NCI-H510A treated with DMSO at 0.1 percent for 48 hours (cell line): Measurements from ENCODE around the gene POLR2J2.
A peak's percentile ranks its signal among the peaks of the same experiment; 100 is the strongest.
"Not testable (repeated sequence)": the region's sequence is repeated elsewhere in the genome, so short reads cannot be mapped to it uniquely, and the experiment has no call there.

Source experiments
- DNase-seq: peaks from one replicate; lab custom pipeline; 2025; lab: John Stamatoyannopoulos, UW

POLR2J2 gene

GRCh38 chr7:102671166-102671955, at the start of gene POLR2J2:
Gene POLR2J2, minus strand, starts transcription at chr7:102671663. Its CDS starts 62 bp downstream, at chr7:102671601.
- DNase-seq: not testable (repeated sequence)

DNA sequence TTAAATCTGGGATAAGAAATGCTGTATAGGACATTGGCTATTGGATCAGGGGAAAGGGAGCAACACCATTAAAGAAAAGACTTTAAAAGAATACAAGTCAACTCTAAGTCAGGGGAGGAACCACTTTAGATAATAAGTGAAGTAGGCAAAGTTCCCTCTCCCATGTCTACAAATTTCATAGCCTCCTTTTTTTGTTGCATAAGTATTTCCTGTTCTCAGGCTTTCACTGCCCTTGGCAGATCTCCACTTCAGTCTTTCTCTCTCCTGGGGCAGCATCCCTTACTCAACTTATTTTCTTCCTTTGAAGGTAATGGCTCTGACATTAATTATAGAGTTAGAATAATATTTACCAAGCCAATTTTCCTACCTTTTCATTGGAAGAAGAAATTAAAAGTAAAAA, 47.0 kb upstream of the POLR2J2 start:
- DNase-seq: not testable (repeated sequence)

DNA sequence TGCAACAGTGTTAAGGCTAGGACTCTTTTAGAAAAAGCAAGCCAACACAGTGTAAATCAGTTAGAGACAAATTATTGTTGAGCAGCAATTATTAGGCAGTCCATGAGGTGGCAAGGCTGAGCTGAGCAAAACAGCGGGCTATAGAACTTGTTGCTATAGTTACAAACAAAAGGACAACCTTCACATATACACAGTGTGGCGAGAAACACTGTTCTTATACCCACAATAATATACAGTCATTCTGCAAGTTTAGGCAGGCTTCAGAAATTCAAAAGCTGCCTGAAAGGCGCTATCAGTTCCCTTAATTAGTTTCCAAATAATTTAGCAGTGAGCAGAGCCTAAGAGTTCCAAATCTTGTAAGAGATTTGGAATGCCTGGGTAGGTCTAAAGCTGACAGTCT, 44.3 kb upstream of the POLR2J2 start:
- DNase-seq: not testable (repeated sequence)

DNA sequence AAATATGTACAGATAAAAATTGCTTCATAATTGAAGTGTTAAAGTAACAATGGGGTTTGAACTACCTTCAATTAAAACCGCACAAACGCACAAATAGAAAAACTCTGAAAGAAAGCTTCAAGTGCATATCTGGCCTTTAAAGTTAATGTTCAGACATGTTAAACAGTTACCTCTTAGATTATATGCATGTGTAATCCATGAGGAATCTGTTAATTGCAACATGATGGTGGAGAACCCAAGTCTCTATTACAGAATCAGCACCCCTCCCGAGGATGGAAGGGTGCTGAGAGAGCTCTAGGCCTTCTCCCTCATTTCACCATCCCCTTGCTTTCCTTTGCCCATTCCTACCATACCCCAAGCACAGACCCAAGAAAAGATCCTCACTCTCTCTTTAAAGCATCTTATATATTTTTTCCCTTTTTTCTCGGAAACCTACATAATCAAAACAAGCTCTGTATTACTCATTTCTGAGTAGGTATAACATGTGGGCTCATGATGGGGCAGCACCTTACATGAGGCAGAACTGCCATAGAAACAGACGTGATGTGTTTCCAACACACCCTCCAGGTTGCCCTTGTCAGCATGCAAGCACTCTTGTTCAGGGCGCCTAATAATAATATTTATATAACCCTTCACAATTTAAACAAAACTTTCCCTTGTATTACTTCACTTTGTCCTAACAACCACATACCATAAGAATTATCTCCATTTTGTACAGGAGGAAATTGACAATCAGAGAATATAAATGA, 43.5 kb upstream of the POLR2J2 start:
- DNase-seq: not testable (repeated sequence)

- DNase-seq: not testable (repeated sequence)
Observed at GRCh38 chr7:102713691-102714080, 42.2 kb upstream of the POLR2J2 start.

- not testable (repeated sequence) for DNase-seq
Observed at GRCh38 chr7:102713011-102713690, 41.7 kb upstream of the POLR2J2 start.

DNA sequence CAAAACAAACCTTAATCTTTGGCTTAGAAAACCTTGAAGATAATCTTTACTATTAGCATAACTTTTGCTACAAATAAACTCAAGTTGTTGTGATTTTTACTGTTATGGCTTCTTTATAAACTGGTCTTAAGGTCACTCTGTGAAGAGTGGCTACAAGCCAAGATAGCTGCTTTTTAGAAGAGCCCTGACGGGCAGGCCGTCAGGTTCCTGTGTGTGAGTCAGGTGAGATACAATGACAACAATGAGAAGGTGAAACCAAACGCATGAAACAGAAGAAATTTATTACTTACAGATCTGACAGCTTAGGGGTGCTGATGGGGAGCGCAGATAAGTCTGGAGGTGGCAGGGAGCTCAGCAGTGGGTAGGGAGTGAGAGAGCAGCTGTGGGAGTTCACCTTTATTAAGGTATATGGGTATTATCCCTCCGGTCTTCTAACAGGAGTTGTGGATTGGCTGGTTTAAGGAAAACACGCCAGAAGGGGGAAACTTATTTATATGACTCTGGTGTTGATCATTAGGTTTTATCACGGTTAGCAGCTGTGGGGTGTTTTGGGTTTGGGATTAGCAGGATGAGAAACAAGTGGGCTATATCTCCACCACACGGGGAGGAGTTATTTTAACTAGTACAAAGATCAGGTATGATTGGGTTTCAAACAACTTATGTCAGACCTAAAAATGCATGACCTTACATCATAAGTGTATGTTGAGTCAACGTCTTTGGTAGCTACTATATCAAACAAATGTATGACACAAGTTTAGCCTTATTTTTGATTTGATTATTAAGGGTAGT, 27.7 kb upstream of the POLR2J2 start:
- DNase-seq: not testable (repeated sequence)

DNA sequence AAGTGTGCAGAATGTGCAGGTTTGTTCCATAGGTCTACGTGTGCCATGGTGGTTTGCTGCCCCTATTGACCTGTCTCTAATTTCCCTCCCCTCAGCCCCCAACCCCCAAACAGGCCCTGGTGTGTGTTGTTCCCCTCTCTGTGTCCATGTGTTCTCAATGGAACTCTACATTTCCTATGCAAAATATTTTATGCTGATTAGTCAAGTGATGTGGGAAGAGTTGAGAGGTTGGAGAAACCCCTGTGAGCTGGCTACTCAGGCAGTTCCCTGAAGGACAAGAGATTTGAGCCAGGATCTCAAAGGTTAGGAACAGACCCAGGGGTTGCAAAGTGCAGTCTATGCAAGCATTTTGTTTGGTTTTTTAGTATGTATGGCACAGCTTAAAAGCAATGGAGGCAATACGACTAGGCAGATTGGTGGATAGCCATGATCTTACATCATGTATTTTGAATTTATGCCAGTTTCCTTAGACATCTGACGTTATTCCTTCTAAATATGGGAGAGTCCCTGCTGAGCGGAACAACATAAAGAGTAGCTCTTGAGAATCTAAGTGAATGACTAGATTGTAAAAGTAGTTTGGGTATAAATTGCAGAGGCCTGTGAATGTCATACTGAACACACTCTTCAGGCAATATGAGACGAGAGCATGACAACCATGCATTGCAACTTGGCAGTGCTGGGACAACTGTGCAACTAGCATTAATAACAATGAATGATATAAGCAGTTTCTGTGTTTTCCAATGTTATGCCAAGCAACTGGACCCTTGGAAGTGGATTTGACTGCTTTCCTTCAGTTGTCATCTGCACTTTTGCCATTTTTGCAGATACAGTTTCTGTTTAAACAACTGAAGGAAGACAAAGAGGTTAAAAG, 26.4 kb upstream of the POLR2J2 start:
- DNase-seq: peak; percentile 1

DNA sequence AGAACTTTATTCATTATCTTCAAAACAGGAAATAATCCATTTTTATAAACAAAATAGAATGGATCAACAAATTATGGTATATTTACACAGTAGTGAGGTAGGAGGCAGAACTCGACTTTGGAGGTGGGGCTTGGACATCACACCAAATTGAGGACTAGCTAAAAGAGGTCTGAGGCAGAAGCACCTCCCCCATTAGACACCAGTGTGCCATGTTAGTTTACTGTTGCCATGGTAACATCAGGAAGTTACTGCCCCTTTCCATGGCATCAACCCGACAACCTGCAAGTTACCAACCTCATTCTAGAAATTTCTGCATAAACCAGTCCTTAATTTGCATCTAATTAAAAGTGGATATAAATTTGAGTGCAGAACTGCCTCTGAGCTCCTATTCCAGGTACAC, 24.5 kb upstream of the POLR2J2 start:
- DNase-seq: not testable (repeated sequence)

GRCh38 chr7:102695033-102695552, 23.6 kb upstream of the POLR2J2 start:
- not testable (repeated sequence) for DNase-seq

DNA sequence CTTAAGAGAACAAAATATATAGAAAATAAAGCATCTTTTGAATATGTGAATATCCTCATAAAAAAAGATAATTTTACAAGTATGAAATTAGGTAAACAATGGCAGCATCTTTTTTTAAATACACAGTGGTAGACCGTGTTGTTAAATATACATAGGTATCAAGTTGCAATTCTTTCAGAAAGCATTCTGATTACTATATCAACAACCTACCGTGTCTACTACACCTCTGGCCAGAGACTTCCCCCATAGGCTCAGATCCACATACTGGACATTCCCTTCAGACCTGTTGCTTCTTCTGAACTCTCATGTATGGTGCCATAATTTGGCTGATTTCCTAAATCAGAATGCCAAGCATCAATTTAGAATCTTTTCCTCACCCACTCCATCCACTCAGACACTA, 22.5 kb upstream of the POLR2J2 start:
- DNase-seq: peak; percentile 1

DNA sequence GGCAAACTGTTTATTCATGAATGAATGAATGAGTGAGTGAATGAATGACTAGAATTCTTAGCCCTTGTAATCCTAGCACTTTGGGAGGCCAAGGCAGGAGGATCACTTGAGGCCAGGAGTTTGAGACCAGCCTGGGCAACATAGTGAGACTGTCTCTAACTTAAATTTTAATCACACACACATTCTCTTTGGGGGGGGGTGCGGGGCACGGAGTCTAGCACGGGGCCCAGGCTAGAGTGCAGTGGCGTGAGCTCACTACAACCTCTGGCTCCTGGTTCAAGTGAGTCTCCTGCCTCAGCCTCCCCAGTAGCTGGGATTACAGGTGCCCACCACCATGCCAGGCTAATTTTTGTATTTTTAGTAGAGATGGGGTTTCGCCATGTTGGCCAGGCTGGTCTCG, 19.1 kb upstream of the POLR2J2 start:
- DNase-seq: not testable (repeated sequence)

DNA sequence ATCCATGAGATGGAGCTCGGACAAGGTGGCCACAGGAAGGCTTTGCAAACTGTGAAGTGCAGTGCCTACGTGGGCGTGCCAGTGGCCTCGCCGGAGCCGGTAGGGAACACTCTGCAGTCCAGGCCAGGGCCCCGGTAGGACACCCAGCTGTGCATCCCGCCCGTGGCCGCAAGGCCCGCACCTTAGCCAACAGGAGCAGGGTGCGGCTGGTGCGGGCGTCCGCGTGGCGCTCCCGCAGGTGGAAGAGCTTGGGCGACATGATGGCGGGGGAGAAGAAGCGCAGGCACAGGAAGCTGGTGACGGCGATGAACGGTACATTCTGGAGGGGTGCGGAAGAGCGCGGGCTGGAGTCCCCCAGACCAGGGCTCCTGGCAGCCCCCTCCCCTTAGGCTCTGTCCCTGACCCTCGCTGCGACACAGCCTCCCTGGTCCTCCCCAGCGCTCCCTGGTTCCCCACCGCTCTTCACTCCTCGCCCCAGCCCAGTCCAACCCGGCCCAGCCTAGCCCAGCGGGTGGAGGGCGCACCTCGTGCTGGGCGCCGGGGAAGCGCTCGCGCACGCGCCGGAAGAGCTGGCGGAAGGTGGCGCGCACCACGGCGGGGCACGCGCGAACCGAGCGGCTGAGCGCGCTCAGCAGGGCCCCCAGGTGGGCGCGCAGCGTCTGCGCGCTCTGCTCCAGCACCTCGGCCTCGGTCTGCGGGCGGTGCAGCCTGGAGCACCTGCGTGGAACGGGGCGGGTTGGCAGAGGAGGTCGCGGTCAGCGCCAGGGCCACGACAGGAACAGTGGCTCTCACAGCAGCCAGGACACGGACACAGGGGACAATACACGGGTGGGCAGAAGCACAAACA, 18.2 kb upstream of the POLR2J2 start:
- DNase-seq: not testable (repeated sequence)

- DNase-seq: not testable (repeated sequence)
Observed at GRCh38 chr7:102688299-102689036, 17.0 kb upstream of the POLR2J2 start.

DNA sequence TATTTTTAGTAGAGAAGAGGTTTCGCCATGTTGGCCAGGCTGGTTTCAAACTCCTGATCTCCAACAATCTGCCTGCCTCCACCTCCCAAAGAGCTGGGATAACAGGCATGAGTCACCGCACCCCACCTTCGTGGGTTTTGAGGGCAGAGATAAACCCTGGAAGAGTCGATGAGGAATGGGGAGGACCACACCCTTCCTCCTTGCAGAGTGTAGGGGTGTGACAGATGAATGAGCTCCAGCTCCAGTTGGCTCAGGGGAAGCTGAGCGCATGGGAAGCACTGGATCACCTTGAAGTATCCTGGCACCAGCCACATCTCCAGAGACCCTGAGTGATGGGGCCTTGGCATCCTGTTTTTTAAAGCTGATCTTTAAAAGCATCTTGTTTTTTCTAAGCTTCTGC, 11.1 kb upstream of the POLR2J2 start:
- DNase-seq: not testable (repeated sequence)

DNA sequence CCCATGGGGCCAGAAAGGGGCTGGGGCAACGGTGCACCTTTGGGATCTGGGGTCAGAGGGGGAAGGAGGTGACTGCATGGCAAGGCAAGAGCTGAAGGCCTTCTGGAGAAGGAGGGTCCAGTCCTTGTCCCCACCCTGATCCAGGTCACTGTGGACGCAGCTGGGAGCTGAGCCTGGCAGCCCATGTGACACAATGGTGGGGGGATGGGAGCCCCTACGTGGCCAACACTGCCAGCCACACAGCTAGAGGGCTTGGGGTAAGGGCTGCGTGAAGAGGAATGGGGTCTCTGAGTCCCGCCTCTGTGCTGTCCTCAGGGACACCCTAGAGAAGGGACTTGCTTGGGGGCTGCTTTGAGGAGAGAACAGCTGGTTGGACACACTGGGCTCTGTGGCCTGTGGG, 9.3 kb upstream of the POLR2J2 start:
- DNase-seq: not testable (repeated sequence)

GRCh38 chr7:102675545-102675944, 4.1 kb upstream of the POLR2J2 start:
- not testable (repeated sequence) for DNase-seq

DNA sequence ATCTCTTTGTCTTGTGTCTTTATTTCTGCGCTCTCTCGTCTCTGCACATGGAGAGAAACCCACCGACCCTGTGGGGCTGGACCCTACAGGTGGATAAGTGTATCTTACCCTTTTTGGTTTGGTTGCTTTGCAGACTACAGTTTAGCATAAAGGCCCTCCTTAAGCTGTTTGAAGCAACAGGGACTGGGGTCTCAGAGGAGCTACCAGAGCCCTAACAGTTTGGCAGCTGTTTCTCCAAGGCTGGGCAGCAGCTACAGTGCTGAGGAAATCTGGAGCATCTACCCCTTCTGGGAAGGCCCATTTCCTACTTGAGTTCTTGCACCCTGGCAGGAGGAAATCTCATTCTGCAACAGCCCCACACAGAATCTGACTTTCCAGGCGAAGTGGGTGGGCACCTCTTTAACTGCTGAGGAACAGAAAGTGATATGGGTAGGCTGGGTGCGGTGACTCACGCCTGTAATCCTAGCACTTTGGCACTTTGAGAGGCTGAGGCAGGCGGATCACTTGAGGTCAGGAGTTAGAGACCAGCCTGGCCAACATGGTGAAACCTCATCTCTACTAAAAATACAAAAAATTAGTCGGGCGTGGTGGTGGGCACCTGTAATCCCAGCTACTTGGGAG, 2.1 kb upstream of the POLR2J2 start:
- not testable (repeated sequence) for DNase-seq
